Stomach (tissue), 4 donors: Measurements from ENCODE around the gene FOXD4L6.
"Not testable (repeated sequence)": the region's sequence is repeated elsewhere in the genome, so short reads cannot be mapped to it uniquely, and the experiment has no call there.

Source experiments
- CTCF ChIP-seq, 7 experiments: fragments of 450-650 bp in 4 of 7; fragments of 200-600 bp in 3 of 7; sonication (generic) in 3 of 7; IDR thresholded peaks; one replicate each; pipeline ENCODE4 v1.5.1; 2016 to 2019; ENCODE audit warnings: antibody characterized with exemption in 7 of 7, control low read depth in 2 of 7, mild to moderate bottlenecking in 1 of 7
- POLR2A ChIP-seq, 4 donors: fragments of 450-650 bp; IDR thresholded peaks; one replicate each; pipeline ENCODE4 v1.6.1; 2016; ENCODE audit warnings: antibody characterized with exemption in 4 of 4, control low read depth in 2 of 4, mild to moderate bottlenecking in 1 of 4, moderate library complexity in 1 of 4
- POLR2AphosphoS5 ChIP-seq, 3 donors: sonication (generic); formaldehyde crosslinking; IDR thresholded peaks; one replicate each; pipeline ENCODE4 v1.6.1; 2016; ENCODE audit warnings: antibody characterized with exemption in 3 of 3

GRCh38 chr9:41088450-41089059 lies 39.9 kb downstream of the FOXD4L6 start:
- peak in 4 of 7 experiments; percentile 11 to 55 (median 30) for TF ChIP-seq CTCF (IDR thresholded peaks at IDR 0.05)
- not testable (repeated sequence) for TF ChIP-seq POLR2A, POLR2AphosphoS5 (IDR thresholded peaks at IDR 0.05)
